ENCODE results near the gene NOX3.

NOX3 gene

DNA sequence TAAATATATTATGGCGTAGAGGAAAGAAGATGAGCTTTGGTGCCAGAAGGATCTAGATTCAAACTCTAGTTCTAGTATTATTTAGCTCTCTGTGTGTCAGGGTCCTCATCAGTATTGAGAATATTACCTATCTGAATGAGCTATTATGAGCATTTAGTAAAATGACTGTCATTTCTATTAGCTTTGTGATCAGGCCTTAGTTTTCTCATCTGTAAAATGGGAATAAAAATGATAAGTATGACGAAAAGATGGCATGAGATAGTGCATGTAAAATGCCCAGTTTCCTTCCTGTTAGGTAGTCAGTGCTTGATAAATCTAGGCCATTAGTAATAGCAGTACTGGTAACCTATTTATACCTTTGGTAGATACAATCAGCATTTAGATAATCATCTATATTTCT lies 35.1 kb downstream of the NOX3 start:
- no peak for ATAC-seq
- TF ChIP-seq, protein P1, sequence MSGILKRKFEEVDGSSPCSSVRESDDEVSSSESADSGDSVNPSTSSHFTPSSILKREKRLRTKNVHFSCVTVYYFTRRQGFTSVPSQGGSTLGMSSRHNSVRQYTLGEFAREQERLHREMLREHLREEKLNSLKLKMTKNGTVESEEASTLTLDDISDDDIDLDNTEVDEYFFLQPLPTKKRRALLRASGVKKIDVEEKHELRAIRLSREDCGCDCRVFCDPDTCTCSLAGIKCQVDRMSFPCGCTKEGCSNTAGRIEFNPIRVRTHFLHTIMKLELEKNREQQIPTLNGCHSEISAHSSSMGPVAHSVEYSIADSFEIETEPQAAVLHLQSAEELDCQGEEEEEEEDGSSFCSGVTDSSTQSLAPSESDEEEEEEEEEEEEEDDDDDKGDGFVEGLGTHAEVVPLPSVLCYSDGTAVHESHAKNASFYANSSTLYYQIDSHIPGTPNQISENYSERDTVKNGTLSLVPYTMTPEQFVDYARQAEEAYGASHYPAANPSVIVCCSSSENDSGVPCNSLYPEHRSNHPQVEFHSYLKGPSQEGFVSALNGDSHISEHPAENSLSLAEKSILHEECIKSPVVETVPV (CRISPR knock-in tag; IDR thresholded peaks at IDR 0.05) = no peak
- TF ChIP-seq, protein P2, sequence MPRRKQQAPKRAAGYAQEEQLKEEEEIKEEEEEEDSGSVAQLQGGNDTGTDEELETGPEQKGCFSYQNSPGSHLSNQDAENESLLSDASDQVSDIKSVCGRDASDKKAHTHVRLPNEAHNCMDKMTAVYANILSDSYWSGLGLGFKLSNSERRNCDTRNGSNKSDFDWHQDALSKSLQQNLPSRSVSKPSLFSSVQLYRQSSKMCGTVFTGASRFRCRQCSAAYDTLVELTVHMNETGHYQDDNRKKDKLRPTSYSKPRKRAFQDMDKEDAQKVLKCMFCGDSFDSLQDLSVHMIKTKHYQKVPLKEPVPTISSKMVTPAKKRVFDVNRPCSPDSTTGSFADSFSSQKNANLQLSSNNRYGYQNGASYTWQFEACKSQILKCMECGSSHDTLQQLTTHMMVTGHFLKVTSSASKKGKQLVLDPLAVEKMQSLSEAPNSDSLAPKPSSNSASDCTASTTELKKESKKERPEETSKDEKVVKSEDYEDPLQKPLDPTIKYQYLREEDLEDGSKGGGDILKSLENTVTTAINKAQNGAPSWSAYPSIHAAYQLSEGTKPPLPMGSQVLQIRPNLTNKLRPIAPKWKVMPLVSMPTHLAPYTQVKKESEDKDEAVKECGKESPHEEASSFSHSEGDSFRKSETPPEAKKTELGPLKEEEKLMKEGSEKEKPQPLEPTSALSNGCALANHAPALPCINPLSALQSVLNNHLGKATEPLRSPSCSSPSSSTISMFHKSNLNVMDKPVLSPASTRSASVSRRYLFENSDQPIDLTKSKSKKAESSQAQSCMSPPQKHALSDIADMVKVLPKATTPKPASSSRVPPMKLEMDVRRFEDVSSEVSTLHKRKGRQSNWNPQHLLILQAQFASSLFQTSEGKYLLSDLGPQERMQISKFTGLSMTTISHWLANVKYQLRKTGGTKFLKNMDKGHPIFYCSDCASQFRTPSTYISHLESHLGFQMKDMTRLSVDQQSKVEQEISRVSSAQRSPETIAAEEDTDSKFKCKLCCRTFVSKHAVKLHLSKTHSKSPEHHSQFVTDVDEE (CRISPR knock-in tag; IDR thresholded peaks at IDR 0.05) = no peak
- TF ChIP-seq PPARA (CRISPR knock-in tag; IDR thresholded peaks at IDR 0.05; ENCODE audit: borderline replicate concordance) = no peak
- no peak for TF ChIP-seq BACH2 (CRISPR knock-in tag; IDR thresholded peaks at IDR 0.05; ENCODE audit: borderline replicate concordance)
- TF ChIP-seq GLIS3 (CRISPR knock-in tag; IDR thresholded peaks at IDR 0.05) = no peak
- TF ChIP-seq ZFP30 (CRISPR knock-in tag; IDR thresholded peaks at IDR 0.05) = no peak
- no peak for TF ChIP-seq ZNF565 (CRISPR knock-in tag; conservative IDR thresholded peaks at IDR 0.05; ENCODE audit: low read depth)

DNA sequence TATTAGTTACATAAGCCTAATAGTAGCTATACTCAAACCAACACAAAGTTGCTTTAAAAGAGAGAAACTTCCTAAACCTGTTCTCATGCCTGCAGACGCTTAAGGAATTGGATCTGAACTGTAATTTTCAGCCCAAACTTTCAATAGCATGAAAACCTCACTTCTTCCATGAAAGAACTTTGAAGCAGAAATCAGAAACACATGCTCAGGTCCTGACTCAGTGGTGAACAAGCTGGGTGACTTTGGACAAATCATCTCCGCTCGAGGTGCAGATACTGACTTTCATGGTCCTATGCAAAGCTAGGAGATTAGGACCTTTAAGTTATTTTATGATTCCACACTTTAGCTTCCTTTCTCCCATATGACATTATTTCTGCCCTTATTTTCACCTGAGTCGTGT lies 36.5 kb downstream of the NOX3 start:
- ATAC-seq = peak; percentile 54
- TF ChIP-seq ZNF8 (CRISPR knock-in tag; IDR thresholded peaks at IDR 0.05) (no peak), ZFP3 (CRISPR knock-in tag; IDR thresholded peaks at IDR 0.05) (no peak), BACH2 (CRISPR knock-in tag; IDR thresholded peaks at IDR 0.05; ENCODE audit: borderline replicate concordance) (no peak), TOX (CRISPR knock-in tag; IDR thresholded peaks at IDR 0.05; ENCODE audit: borderline replicate concordance) (no peak), ZFP30 (CRISPR knock-in tag; IDR thresholded peaks at IDR 0.05) (no peak), CSDC2 (CRISPR knock-in tag; IDR thresholded peaks at IDR 0.05) (no peak), ARNTL (CRISPR knock-in tag; IDR thresholded peaks at IDR 0.05; ENCODE audit: borderline replicate concordance, low read depth) (no peak), GLIS3 (CRISPR knock-in tag; IDR thresholded peaks at IDR 0.05) (no peak), PPARA (CRISPR knock-in tag; IDR thresholded peaks at IDR 0.05; ENCODE audit: borderline replicate concordance) (no peak), TCF4 (CRISPR knock-in tag; IDR thresholded peaks at IDR 0.05; ENCODE audit: borderline replicate concordance) (no peak), OSR1 (CRISPR knock-in tag; IDR thresholded peaks at IDR 0.05) (no peak), SNAI2 (CRISPR knock-in tag; IDR thresholded peaks at IDR 0.05) (no peak), ESRRG (CRISPR knock-in tag; IDR thresholded peaks at IDR 0.05) (no peak), ISL1 (CRISPR knock-in tag; IDR thresholded peaks at IDR 0.05) (no peak), ZC3H10 (CRISPR knock-in tag; IDR thresholded peaks at IDR 0.05) (no peak)
- TF ChIP-seq, protein P3, sequence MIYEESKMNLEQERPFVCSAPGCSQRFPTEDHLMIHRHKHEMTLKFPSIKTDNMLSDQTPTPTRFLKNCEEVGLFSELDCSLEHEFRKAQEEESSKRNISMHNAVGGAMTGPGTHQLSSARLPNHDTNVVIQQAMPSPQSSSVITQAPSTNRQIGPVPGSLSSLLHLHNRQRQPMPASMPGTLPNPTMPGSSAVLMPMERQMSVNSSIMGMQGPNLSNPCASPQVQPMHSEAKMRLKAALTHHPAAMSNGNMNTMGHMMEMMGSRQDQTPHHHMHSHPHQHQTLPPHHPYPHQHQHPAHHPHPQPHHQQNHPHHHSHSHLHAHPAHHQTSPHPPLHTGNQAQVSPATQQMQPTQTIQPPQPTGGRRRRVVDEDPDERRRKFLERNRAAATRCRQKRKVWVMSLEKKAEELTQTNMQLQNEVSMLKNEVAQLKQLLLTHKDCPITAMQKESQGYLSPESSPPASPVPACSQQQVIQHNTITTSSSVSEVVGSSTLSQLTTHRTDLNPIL (CRISPR knock-in tag; IDR thresholded peaks at IDR 0.05; ENCODE audit: low read depth) = no peak
- TF ChIP-seq, protein P4, sequence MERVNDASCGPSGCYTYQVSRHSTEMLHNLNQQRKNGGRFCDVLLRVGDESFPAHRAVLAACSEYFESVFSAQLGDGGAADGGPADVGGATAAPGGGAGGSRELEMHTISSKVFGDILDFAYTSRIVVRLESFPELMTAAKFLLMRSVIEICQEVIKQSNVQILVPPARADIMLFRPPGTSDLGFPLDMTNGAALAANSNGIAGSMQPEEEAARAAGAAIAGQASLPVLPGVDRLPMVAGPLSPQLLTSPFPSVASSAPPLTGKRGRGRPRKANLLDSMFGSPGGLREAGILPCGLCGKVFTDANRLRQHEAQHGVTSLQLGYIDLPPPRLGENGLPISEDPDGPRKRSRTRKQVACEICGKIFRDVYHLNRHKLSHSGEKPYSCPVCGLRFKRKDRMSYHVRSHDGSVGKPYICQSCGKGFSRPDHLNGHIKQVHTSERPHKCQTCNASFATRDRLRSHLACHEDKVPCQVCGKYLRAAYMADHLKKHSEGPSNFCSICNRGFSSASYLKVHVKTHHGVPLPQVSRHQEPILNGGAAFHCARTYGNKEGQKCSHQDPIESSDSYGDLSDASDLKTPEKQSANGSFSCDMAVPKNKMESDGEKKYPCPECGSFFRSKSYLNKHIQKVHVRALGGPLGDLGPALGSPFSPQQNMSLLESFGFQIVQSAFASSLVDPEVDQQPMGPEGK (CRISPR knock-in tag; IDR thresholded peaks at IDR 0.05; ENCODE audit: borderline replicate concordance) = no peak
- TF ChIP-seq, protein P1 (CRISPR knock-in tag; IDR thresholded peaks at IDR 0.05) = no peak

DNA sequence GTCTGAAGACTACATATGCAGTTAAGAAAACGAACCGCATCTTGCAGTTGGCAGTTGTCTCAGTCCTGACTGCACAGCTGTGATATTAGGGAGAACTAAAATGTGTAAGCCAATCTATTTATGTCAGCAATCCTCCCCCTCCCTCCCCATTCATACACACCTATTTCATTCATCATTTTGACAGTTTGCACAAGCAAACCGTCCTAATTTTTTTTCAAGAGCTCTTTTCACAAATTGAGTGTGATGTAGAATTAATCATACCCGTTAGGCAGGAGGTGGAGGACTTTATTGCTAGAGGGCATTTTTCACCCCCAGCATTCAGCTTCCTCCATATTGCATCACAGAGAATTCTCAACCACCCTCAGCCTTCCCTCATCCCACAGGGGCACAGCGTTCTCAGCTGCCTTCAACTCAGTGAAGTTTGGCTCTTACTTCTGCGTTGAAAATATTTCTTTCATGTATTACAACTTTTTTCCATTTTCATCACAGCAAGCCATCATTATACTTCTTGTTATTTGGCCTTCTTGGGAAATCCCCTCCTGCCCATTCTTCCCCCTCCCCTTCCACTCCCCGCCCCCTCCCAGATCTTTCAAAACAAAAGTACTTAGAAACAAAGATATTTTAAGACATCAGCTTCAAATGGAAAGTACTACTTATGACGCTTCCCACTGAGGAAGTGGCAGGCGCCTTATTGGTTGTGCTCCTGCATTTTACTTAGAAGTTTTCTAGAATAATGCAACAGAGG lies 37.5 kb downstream of the NOX3 start:
- ATAC-seq = peak; percentile 73
- TF ChIP-seq ZNF565 (CRISPR knock-in tag; conservative IDR thresholded peaks at IDR 0.05; ENCODE audit: low read depth) = no peak
- no peak for TF ChIP-seq ESRRG (CRISPR knock-in tag; IDR thresholded peaks at IDR 0.05)
- TF ChIP-seq, protein P5, sequence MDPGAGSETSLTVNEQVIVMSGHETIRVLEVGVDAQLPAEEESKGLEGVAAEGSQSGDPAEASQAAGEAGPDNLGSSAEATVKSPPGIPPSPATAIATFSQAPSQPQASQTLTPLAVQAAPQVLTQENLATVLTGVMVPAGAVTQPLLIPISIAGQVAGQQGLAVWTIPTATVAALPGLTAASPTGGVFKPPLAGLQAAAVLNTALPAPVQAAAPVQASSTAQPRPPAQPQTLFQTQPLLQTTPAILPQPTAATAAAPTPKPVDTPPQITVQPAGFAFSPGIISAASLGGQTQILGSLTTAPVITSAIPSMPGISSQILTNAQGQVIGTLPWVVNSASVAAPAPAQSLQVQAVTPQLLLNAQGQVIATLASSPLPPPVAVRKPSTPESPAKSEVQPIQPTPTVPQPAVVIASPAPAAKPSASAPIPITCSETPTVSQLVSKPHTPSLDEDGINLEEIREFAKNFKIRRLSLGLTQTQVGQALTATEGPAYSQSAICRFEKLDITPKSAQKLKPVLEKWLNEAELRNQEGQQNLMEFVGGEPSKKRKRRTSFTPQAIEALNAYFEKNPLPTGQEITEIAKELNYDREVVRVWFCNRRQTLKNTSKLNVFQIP (CRISPR knock-in tag; IDR thresholded peaks at IDR 0.05; ENCODE audit: borderline replicate concordance, low read depth) = no peak
- TF ChIP-seq ZNF8 (CRISPR knock-in tag; IDR thresholded peaks at IDR 0.05) = no peak
- TF ChIP-seq BACH2 (CRISPR knock-in tag; IDR thresholded peaks at IDR 0.05; ENCODE audit: borderline replicate concordance) = no peak
- TF ChIP-seq, protein P1 (CRISPR knock-in tag; IDR thresholded peaks at IDR 0.05) = no peak
- no peak for TF ChIP-seq CSDC2 (CRISPR knock-in tag; IDR thresholded peaks at IDR 0.05)
- no peak for TF ChIP-seq TOX (CRISPR knock-in tag; IDR thresholded peaks at IDR 0.05; ENCODE audit: borderline replicate concordance)
- no peak for TF ChIP-seq ISL1 (CRISPR knock-in tag; IDR thresholded peaks at IDR 0.05)
- TF ChIP-seq RARB (CRISPR knock-in tag; IDR thresholded peaks at IDR 0.05) = no peak
- TF ChIP-seq PPARA (CRISPR knock-in tag; IDR thresholded peaks at IDR 0.05; ENCODE audit: borderline replicate concordance) = no peak
- TF ChIP-seq ZFP3 (CRISPR knock-in tag; IDR thresholded peaks at IDR 0.05) = no peak

All from SK-N-SH treated with all-trans-retinoic acid at 6 μM for 48 hours (cell line).